Measurements from ENCODE around the gene TMEM198. TPM values are rescaled to one million over a fixed set of nuclear protein-coding genes. Genes with fewer than 3 reads are reported as not detected.
A peak's percentile ranks its signal among the peaks of the same experiment; 100 is the strongest.

The TMEM198 gene
- total RNA-seq, 1 donor from 2014 or later = not detected

- no peak for DNase-seq (ENCODE audit: low read depth in 2 of 2)
These were observed 34.7 kb upstream of the TMEM198 start for GRCh38 chr2:219508971-219509779.

- DNase-seq (ENCODE audit: low read depth in 2 of 2) = peak; percentile 37 to 52
These were observed 33.9 kb upstream of the TMEM198 start for GRCh38 chr2:219509780-219510511.

GRCh38 chr2:219510512-219511135 is 33.2 kb upstream of the TMEM198 start:
- no peak for DNase-seq (ENCODE audit: low read depth in 2 of 2)

- no peak for DNase-seq (ENCODE audit: low read depth in 2 of 2)
These were observed 32.1 kb upstream of the TMEM198 start for GRCh38 chr2:219511547-219512325.

- DNase-seq (ENCODE audit: low read depth in 2 of 2) = no peak
These were observed 31.2 kb upstream of the TMEM198 start for GRCh38 chr2:219512524-219513216.

- DNase-seq (ENCODE audit: low read depth in 2 of 2) = no peak
These were observed 30.0 kb upstream of the TMEM198 start for GRCh38 chr2:219513787-219514186.

- no peak for DNase-seq (ENCODE audit: low read depth in 2 of 2)
These were observed 29.5 kb upstream of the TMEM198 start, which contains the start of gene ASIC4 for GRCh38 chr2:219514196-219514761. Gene ASIC4 (plus strand): TSS chr2:219514482. CDS start chr2:219514725, 243 bp downstream.

- DNase-seq (ENCODE audit: low read depth in 2 of 2) = no peak
These were observed 29.0 kb upstream of the TMEM198 start for GRCh38 chr2:219514836-219515235.

GRCh38 chr2:219515874-219516629 is 27.8 kb upstream of the TMEM198 start:
- DNase-seq (ENCODE audit: low read depth in 2 of 2) = no peak

- no peak for DNase-seq (ENCODE audit: low read depth in 2 of 2)
These were observed 26.9 kb upstream of the TMEM198 start for GRCh38 chr2:219516888-219517287.

- DNase-seq (ENCODE audit: low read depth in 2 of 2) = no peak
These were observed 25.7 kb upstream of the TMEM198 start for GRCh38 chr2:219517954-219518778.

GRCh38 chr2:219519526-219519916 is 24.3 kb upstream of the TMEM198 start:
- DNase-seq (ENCODE audit: low read depth in 2 of 2) = no peak

GRCh38 chr2:219520079-219520478 is 23.7 kb upstream of the TMEM198 start:
- DNase-seq (ENCODE audit: low read depth in 2 of 2) = no peak

- peak; percentile 9 to 22 for DNase-seq (ENCODE audit: low read depth in 2 of 2)
These were observed 22.6 kb upstream of the TMEM198 start for GRCh38 chr2:219521066-219521880.

- DNase-seq (ENCODE audit: low read depth in 2 of 2) = peak in 1 of 2 donors; percentile 23
These were observed 21.5 kb upstream of the TMEM198 start for GRCh38 chr2:219522111-219523030.

- no peak for DNase-seq (ENCODE audit: low read depth in 2 of 2)
These were observed 20.7 kb upstream of the TMEM198 start for GRCh38 chr2:219523031-219523671.
